NCI-H526 treated with DMSO at 0.1 percent for 48 hours (cell line): ENCODE data around the gene LGALS12.

Experiments used
- DNase-seq: peaks from one replicate; lab custom pipeline; 2025; lab: John Stamatoyannopoulos, UW

LGALS12 gene

GRCh38 chr11:63560506-63561180 is 54.8 kb downstream of the LGALS12 start:
- DNase-seq, result no peak

- DNase-seq, result no peak
Measured at GRCh38 chr11:63563201-63564055, 57.5 kb downstream of the LGALS12 start, which contains the start of gene PLAAT2. PLAAT2 (minus strand) TSS chr11:63563379; CDS start chr11:63563324, 55 bp downstream.

- DNase-seq, result peak; percentile 19
Measured at GRCh38 chr11:63564056-63564774, 58.3 kb downstream of the LGALS12 start.

GRCh38 chr11:63564784-63565350 is 59.0 kb downstream of the LGALS12 start:
- DNase-seq, result no peak
